ENCODE results near the gene KIF1B.

- no peak for TF ChIP-seq CTCF (IDR thresholded peaks at IDR 0.05)
- no peak for TF ChIP-seq POLR2A (IDR thresholded peaks at IDR 0.05)
- no peak for TF ChIP-seq POLR2AphosphoS5 (IDR thresholded peaks at IDR 0.05)
Measured at GRCh38 chr1:10384219-10384618, 173.8 kb downstream of the KIF1B start.

All from upper lobe of left lung (tissue), 4 donors.